ENCODE results near the gene PRKAG3.

The PRKAG3 gene

DNA sequence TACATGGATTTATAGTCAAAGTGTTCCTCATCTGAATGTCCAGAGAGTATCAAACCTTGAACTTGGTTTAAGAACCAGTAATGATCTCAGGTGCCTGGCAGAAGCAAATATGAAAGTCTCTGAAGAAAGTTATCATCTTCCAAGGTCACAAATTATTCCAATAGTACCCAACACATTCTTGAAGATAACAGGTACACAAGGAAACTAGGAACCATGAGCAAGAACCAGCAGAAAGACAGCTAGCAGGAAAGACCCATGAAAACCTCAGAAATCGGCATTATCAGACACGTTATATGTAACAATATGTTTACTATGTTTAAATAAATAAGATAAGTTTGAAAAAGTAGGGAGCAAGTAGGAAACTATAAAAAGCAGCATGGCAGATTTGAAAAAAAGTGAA is 5.9 kb upstream of the PRKAG3 start:
- DNase-seq = no peak

GRCh38 chr2:218834685-218835084 is 3.1 kb upstream of the PRKAG3 start:
- no peak for DNase-seq

GRCh38 chr2:218833023-218833609 is 1.5 kb upstream of the PRKAG3 start:
- DNase-seq = no peak

- no peak for DNase-seq
These were observed 917 bp upstream of the PRKAG3 start for GRCh38 chr2:218832520-218832919.

GRCh38 chr2:218832081-218832480 is 478 bp upstream of the PRKAG3 start:
- no peak for DNase-seq

DNA sequence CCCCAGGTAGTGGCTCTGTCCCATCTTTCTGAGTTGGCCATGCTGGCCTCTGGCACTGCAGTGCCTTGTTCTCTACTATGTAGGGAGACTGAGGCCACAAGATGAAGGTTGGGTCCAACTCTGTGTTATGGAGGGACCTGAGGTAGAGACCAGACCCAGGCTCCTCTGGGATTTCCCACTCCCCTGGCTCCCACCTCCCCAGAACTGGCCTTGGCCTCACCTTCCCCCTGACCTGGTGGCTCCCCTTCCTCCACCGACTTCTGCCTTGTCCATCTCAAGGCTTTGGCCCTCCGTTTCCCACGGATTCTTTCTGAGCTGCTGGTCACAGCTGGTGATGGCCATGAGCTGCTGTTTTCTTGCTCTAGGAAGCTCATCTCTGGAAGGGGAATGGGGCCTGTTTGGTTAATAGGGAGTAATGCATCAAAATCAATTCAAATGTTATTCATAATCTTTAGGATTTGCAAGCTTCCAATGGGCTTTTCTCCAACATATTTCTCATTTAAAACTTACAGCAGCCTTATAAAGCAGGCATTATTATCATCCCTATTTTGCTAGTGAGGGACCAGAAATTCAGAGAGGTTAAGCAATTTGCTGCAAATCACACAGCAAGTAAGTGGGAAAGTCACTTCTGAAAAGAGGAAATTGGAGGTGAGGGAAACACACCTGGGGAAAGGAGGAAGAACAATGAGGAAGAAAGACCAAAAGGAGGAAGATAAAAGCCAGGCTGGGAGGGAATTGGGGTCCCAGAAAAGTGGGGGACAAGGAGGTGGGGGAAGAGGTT is 887 bp downstream of the PRKAG3 start:
- no peak for DNase-seq

- DNase-seq = no peak
These were observed 1.6 kb downstream of the PRKAG3 start for GRCh38 chr2:218829868-218830451.

GRCh38 chr2:218828477-218828778 is 3.2 kb downstream of the PRKAG3 start:
- no peak for DNase-seq

GRCh38 chr2:218827701-218828476 is 3.7 kb downstream of the PRKAG3 start:
- DNase-seq = no peak

DNA sequence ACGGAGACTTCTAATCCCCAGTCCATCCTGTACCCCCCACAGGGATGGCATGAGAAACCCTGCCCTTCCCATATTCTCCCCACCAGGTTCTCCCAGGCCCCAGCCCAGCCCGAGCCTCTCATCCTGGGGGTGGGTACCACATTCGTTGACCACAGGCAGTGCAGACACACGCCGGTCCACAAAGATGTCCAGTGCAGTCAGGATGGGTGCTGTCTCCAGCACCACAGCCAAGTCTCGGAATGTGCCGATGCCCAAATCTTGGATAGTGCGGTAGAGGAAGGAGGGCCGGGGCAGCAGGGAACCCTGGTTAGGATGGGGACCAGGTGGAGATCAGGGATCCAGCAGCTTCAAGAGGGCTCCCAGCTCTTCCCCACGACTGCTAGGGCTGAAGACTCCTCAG is 4.8 kb downstream of the PRKAG3 start:
- no peak for DNase-seq

- no peak for DNase-seq
These were observed 7.6 kb downstream of the PRKAG3 start for GRCh38 chr2:218824004-218824403.

- no peak for DNase-seq
These were observed 8.3 kb downstream of the PRKAG3 start for GRCh38 chr2:218823196-218823855.

DNA sequence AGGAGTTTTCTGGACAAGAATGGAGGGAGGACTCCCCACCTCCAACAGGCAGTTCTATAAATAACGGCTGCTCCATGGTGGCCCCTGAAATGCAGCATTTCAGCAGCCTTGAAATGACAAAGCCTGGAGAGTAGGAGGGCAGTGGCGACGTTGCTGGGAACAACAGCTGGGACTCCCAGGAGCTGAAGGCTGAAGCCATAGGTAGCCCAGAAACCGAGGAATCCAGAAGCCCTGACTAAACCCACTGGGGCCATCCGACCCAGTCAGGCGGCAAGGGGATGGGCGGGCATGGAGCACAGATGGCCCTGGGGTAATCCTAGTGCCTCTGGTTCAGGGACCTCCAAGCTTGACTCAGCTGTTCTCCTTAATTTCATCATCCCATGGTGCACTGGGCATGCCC is 9.0 kb downstream of the PRKAG3 start:
- DNase-seq = no peak

DNA sequence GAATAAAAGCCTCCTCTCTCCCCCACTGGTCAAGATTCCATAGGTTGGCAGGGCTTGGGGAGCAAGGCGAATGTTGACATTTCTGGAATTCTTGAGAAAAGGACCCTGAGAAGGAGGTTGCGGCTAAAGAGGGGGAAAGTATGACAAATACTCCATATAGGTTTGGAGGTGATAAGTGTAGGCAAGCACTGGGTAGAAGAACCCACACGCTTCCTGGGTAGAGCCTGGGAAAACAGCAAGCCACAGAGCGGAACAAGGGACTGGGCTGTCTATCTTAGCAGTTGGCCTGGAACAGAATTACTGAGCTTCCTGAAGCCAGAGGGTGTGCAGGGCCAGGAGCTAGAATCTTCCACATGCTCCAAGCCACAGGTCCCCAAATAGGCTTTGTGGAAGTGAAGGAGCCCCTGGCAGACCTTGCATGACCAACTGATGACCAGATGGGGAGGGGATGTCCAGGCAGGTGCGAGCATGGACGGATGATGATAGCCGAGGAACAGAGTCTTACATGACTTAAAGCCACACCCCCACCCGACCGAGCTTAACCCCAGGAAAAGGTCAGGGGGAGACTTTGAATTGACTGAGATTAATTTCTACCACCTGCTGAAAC is 9.9 kb downstream of the PRKAG3 start:
- no peak for DNase-seq

DNA sequence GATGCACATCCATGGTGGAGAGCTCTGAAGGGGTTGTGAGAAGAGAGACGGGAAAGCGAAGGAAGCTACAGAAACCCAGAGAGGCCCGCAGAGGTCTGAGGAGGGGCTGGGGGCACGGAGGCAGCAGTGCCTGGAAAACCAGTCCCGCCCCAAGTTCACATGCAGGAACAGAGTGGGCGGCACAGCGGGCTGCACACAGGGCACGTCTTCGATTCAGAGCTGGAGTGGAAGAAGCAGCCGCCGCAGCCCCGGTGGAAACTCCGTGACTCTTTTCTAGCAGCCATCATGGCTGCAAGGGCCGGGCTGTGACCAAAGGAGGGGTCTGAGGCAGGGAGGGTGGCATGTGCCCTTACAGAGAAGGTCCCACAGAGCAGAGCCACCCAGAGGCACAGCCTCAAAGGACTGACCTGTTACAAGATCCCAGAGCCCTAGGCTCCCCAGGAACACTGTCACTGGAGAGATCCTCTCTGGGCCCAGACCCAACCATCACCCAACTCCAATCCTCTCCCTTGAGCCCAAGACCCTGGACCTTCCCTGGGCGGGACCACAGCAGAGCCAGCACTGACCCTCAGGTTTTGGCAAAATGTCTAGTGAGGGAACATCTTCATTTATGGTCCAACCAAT is 10.7 kb downstream of the PRKAG3 start:
- no peak for DNase-seq

DNA sequence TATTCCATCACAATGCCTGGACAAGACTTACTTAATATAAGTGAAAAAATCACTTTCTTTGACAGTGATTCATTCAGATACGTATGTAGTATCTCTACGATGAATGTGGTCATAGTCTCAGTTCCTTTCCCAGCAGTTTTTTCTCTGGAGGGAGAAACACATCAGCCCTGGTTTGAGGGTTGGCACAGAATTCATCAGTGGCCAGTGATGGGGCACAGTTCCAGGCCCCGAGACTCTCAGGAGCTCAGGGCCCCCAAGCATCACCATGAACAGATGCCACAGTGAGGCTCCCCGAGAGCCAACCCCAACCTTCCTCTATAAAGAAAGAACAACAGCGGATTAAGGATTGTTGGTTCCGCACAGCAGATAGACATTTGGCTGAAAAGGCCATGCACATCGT is 12.5 kb downstream of the PRKAG3 start:
- DNase-seq = no peak

DNA sequence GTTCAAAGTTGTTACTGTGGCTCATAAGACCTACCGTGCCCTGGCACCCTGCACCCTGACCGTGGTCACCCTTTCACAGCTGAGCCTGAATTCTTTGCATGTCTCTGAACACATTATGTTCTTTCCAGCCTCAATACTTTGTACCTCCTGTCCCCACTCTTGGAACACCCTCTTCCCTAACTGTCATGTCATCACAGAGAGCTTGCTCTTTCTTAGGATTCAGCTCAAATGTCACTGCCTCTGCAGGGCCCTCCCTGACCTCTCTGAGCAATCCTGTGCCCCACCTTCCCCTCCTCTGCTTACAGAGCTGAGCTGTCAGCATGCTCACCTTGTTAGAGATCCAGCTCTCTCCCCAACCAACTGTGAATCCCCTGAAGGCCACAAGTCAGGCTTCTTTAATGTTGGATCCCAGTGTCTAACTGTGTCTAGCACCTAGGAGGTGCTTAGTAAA is 15.0 kb downstream of the PRKAG3 start:
- no peak for DNase-seq

DNA sequence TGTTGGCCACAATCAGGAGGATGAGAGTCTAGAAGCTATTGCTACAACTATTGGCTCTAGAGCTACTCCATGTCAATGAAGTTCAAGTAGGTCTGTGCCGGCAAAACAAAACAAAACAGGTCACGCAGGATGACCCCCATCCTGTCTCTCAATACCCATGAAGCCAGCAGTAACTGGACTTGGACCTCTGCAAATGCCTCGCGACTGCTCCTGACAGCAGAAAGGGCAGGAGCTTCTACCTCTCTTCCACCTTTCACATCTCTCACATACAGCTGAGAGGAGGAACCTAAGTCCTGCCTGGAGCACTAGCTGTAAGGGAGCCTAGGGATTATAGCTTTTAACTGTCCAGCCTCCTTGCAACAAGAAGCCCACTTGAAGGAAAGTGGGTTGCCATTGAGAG is 16.0 kb downstream of the PRKAG3 start:
- no peak for DNase-seq

- DNase-seq = no peak
These were observed 16.4 kb downstream of the PRKAG3 start for GRCh38 chr2:218815244-218815637.

- no peak for DNase-seq
These were observed 16.9 kb downstream of the PRKAG3 start for GRCh38 chr2:218814540-218815243.

DNA sequence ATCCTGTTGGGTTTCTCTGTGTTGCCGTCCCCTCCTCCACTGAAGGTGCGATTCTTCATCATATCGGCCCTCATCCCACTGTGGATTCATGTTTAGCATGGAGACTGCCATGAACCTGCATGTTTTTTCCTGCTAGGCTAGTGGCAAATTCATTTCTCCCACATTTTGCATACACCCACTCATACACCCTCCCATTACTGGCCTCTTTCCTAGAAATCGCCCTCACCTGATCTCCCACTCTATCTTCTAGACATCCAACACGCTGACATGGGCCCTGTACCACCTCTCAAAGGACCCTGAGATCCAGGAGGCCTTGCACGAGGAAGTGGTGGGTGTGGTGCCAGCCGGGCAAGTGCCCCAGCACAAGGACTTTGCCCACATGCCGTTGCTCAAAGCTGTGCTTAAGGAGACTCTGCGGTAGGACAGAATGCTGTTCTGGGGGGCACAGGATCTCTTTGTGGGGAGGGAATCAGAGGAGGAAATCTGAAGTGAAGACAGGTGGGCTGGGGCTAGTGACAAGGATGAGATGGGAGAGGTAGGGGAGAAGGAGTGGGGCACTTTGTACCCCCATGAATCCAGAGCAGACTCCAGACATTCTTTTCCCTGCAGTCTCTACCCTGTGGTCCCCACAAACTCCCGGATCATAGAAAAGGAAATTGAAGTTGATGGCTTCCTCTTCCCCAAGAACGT is 17.7 kb downstream of the PRKAG3 start:
- DNase-seq = no peak

All from stimulated activated naive CD4-positive, alpha-beta T cell treated with Interleukin-2 at 50 U/mL for 16 hours (primary cell).